WTC11 (cell line): ENCODE data around the gene DDX5. TPM values are rescaled to one million over a fixed set of nuclear protein-coding genes. Genes with fewer than 3 reads are reported as not detected.

Experiments used
- ATF1 ChIP-seq: sonication (generic); formaldehyde crosslinking; IDR thresholded peaks from 2 replicates; pipeline ENCODE4 v1.8.1; 2023; ENCODE audit warnings: mild to moderate bottlenecking, moderate library complexity, missing genetic modification reagents
- CREB1 ChIP-seq: sonication (generic); formaldehyde crosslinking; IDR thresholded peaks from 2 replicates; pipeline ENCODE4 v1.8.0; 2023; ENCODE audit warnings: mild to moderate bottlenecking, missing genetic modification reagents
- EMX1 ChIP-seq: fragments of 250-450 bp; sonication (Bioruptor Pico); IDR thresholded peaks from 2 replicates; pipeline ENCODE4 v1.8.0; 2021; ENCODE audit warnings: mild to moderate bottlenecking
- GRHL2 ChIP-seq: fragments of 250-450 bp; sonication (Bioruptor Pico); IDR thresholded peaks from 2 replicates; pipeline ENCODE4 v1.8.0; 2022; ENCODE audit warnings: mild to moderate bottlenecking, moderate library complexity; ENCODE audit not compliant: insufficient replicate concordance, severe bottlenecking
- IRF2 ChIP-seq: sonication (generic); formaldehyde crosslinking; IDR thresholded peaks from 2 replicates; pipeline ENCODE4 v1.8.0; 2022; ENCODE audit warnings: low read depth, missing genetic modification reagents, borderline replicate concordance
- JUN ChIP-seq: sonication (generic); formaldehyde crosslinking; IDR thresholded peaks from 2 replicates; pipeline ENCODE4 v1.8.0; 2023; ENCODE audit warnings: mild to moderate bottlenecking, missing genetic modification reagents
- KAT7 ChIP-seq: sonication (generic); formaldehyde crosslinking; IDR thresholded peaks from 2 replicates; pipeline ENCODE4 v1.8.1; 2023; ENCODE audit warnings: missing genetic modification reagents, mild to moderate bottlenecking, borderline replicate concordance
- MXD4 ChIP-seq: fragments of 250-450 bp; sonication (Bioruptor Pico); IDR thresholded peaks from 2 replicates; pipeline ENCODE4 v1.8.0; 2021; ENCODE audit warnings: mild to moderate bottlenecking, moderate library complexity, borderline replicate concordance
- NFATC4 ChIP-seq: fragments of 250-450 bp; sonication (Bioruptor Pico); IDR thresholded peaks from 2 replicates; pipeline ENCODE4 v1.9.0; 2021; ENCODE audit warnings: mild to moderate bottlenecking
- NFYB ChIP-seq: sonication (generic); formaldehyde crosslinking; conservative IDR thresholded peaks from 2 replicates; pipeline ENCODE4 v1.8.0; 2022; ENCODE audit warnings: low read depth, missing genetic modification reagents
- NR1H2 ChIP-seq: sonication (generic); formaldehyde crosslinking; IDR thresholded peaks from 2 replicates; pipeline ENCODE4 v1.9.0; 2021; ENCODE audit warnings: mild to moderate bottlenecking, moderate library complexity, missing genetic modification reagents
- OVOL2 ChIP-seq: fragments of 250-450 bp; sonication (Bioruptor Pico); IDR thresholded peaks from 2 replicates; pipeline ENCODE4 v1.9.0; 2021; ENCODE audit warnings: mild to moderate bottlenecking, borderline replicate concordance
- RELA ChIP-seq: sonication (generic); formaldehyde crosslinking; IDR thresholded peaks from 2 replicates; pipeline ENCODE4 v1.8.1; 2022; ENCODE audit warnings: missing genetic modification reagents, mild to moderate bottlenecking, borderline replicate concordance
- SMAD4 ChIP-seq: sonication (generic); formaldehyde crosslinking; IDR thresholded peaks from 2 replicates; pipeline ENCODE4 v1.8.0; 2022; ENCODE audit warnings: mild to moderate bottlenecking, missing genetic modification reagents
- TEAD1 ChIP-seq: sonication (generic); formaldehyde crosslinking; IDR thresholded peaks from 2 replicates; pipeline ENCODE4 v1.8.0; 2022; ENCODE audit warnings: mild to moderate bottlenecking, missing genetic modification reagents
- TEAD4 ChIP-seq: sonication (generic); formaldehyde crosslinking; IDR thresholded peaks from 2 replicates; pipeline ENCODE4 v1.8.0; 2022; ENCODE audit warnings: mild to moderate bottlenecking, missing genetic modification reagents
- ZNF232 ChIP-seq: sonication (generic); formaldehyde crosslinking; IDR thresholded peaks from 2 replicates; pipeline ENCODE4 v1.8.0; 2022; ENCODE audit warnings: mild to moderate bottlenecking, missing genetic modification reagents
- ZNF263 ChIP-seq: sonication (generic); formaldehyde crosslinking; IDR thresholded peaks from 2 replicates; pipeline ENCODE4 v1.8.1; 2022; ENCODE audit warnings: low read depth, mild to moderate bottlenecking, moderate library complexity, missing genetic modification reagents
- ZNF423 ChIP-seq: fragments of 250-450 bp; sonication (Bioruptor Pico); IDR thresholded peaks from 2 replicates; pipeline ENCODE4 v2.1.2; 2022; ENCODE audit warnings: mild to moderate bottlenecking, moderate library complexity
- total RNA-seq: library from RNA; stranded (reverse); gene quantifications from 3 replicates; pipeline ENCODE4 v1.2.3, GENCODE V29; 2021
- TF ChIP-seq, protein P1 (sequence below): sonication (generic); formaldehyde crosslinking; IDR thresholded peaks from 2 replicates; pipeline ENCODE4 v1.8.0; 2022; ENCODE audit warnings: missing genetic modification reagents
- TF ChIP-seq, protein P2 (sequence below): sonication (generic); formaldehyde crosslinking; conservative IDR thresholded peaks from 2 replicates; pipeline ENCODE4 v1.8.1; 2022; ENCODE audit warnings: mild to moderate bottlenecking, missing genetic modification reagents
- TF ChIP-seq, protein P3 (sequence below): sonication (generic); formaldehyde crosslinking; IDR thresholded peaks from 2 replicates; pipeline ENCODE4 v1.8.1; 2023; ENCODE audit warnings: mild to moderate bottlenecking, moderate library complexity, missing genetic modification reagents
- TF ChIP-seq, protein P4 (sequence below): sonication (generic); formaldehyde crosslinking; IDR thresholded peaks from 2 replicates; pipeline ENCODE4 v1.8.0; 2022; ENCODE audit warnings: mild to moderate bottlenecking, missing genetic modification reagents
- TF ChIP-seq, protein P5 (sequence below): sonication (generic); formaldehyde crosslinking; IDR thresholded peaks from 2 replicates; pipeline ENCODE4 v1.8.0; 2023; ENCODE audit warnings: missing genetic modification reagents
- TF ChIP-seq, protein P6 (sequence below): fragments of 250-450 bp; sonication (Bioruptor Pico); IDR thresholded peaks from 2 replicates; pipeline ENCODE4 v1.9.0; 2021; ENCODE audit warnings: mild to moderate bottlenecking, borderline replicate concordance
- TF ChIP-seq, protein P7 (sequence below): fragments of 250-450 bp; sonication (Bioruptor Pico); IDR thresholded peaks from 2 replicates; pipeline ENCODE4 v1.9.0; 2021; ENCODE audit warnings: moderate library complexity, mild to moderate bottlenecking, inconsistent platforms, borderline replicate concordance

The DDX5 gene
- total RNA-seq, 1 experiment from 2014 or later: 612 TPM

DNA sequence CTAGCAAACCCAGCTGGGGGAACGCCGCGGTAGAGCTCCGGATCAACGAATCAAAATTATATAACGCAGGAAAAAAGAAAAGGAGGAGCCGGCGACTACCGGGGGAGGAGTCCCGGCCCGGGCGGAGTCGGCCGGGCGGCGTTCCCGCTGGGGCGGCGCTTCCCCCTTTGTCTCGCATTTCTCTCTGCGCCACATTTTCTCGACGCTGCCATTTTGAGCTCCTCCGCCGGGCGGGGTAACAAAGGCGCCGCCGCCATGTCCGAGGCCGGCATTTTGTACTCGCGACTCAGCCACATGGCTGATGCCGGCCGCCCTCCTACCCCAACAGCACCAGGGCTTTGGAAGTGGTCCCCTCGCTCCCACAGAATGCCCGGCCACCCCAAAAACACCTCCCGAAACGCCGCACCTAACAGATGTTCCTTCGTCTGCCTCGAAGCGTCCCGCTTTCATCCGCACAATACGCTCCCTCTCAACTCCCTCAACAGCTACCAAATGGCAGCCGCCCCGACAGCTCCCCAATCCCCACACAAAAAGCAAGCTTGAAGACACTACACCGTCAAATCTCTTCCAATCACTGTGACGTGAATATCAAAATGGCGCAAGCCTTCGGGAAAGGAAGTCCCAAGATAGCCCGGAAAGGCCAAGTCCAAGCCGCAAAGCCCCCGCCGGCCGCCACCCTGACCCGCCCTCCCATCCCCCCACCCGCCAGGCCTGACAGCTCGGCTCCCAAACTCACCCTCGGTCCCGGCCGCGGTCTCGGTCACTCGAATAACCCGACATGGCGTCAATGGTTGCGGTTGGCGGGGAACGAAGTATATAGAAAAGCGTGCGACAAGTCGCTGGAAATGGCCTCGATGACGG lies 519 bp downstream of the DDX5 start (continued):
- TF ChIP-seq, protein P1, sequence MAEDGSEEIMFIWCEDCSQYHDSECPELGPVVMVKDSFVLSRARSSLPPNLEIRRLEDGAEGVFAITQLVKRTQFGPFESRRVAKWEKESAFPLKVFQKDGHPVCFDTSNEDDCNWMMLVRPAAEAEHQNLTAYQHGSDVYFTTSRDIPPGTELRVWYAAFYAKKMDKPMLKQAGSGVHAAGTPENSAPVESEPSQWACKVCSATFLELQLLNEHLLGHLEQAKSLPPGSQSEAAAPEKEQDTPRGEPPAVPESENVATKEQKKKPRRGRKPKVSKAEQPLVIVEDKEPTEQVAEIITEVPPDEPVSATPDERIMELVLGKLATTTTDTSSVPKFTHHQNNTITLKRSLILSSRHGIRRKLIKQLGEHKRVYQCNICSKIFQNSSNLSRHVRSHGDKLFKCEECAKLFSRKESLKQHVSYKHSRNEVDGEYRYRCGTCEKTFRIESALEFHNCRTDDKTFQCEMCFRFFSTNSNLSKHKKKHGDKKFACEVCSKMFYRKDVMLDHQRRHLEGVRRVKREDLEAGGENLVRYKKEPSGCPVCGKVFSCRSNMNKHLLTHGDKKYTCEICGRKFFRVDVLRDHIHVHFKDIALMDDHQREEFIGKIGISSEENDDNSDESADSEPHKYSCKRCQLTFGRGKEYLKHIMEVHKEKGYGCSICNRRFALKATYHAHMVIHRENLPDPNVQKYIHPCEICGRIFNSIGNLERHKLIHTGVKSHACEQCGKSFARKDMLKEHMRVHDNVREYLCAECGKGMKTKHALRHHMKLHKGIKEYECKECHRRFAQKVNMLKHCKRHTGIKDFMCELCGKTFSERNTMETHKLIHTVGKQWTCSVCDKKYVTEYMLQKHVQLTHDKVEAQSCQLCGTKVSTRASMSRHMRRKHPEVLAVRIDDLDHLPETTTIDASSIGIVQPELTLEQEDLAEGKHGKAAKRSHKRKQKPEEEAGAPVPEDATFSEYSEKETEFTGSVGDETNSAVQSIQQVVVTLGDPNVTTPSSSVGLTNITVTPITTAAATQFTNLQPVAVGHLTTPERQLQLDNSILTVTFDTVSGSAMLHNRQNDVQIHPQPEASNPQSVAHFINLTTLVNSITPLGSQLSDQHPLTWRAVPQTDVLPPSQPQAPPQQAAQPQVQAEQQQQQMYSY: no peak
- TF ChIP-seq KAT7 (CRISPR knock-in tag) (no peak), TEAD4 (CRISPR knock-in tag) (no peak), IRF2 (CRISPR knock-in tag) (no peak), EMX1 (no peak), MXD4 (CRISPR knock-in tag) (no peak), CREB1 (CRISPR knock-in tag) (no peak), NFYB (CRISPR knock-in tag) (no peak), TEAD1 (no peak), ZNF232 (CRISPR knock-in tag) (no peak), ZNF423 (CRISPR knock-in tag) (no peak), RELA (CRISPR knock-in tag) (no peak), OVOL2 (no peak), SMAD4 (CRISPR knock-in tag) (no peak), ATF1 (CRISPR knock-in tag) (no peak), JUN (no peak; the same call in 1 of the 2 replicates), GRHL2 (CRISPR knock-in tag) (no peak), NR1H2 (CRISPR knock-in tag) (no peak), NFATC4 (CRISPR knock-in tag) (peak; percentile 88), ZNF263 (CRISPR knock-in tag) (no peak)
- TF ChIP-seq, protein P2, sequence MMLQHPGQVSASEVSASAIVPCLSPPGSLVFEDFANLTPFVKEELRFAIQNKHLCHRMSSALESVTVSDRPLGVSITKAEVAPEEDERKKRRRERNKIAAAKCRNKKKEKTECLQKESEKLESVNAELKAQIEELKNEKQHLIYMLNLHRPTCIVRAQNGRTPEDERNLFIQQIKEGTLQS (CRISPR knock-in tag): no peak
- TF ChIP-seq, protein P3, sequence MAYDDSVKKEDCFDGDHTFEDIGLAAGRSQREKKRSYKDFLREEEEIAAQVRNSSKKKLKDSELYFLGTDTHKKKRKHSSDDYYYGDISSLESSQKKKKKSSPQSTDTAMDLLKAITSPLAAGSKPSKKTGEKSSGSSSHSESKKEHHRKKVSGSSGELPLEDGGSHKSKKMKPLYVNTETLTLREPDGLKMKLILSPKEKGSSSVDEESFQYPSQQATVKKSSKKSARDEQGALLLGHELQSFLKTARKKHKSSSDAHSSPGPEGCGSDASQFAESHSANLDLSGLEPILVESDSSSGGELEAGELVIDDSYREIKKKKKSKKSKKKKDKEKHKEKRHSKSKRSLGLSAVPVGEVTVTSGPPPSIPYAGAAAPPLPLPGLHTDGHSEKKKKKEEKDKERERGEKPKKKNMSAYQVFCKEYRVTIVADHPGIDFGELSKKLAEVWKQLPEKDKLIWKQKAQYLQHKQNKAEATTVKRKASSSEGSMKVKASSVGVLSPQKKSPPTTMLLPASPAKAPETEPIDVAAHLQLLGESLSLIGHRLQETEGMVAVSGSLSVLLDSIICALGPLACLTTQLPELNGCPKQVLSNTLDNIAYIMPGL (CRISPR knock-in tag): 0 out of 2 replicates have a peak, but pooled peaks have one; percentile 19
- TF ChIP-seq, protein P4, sequence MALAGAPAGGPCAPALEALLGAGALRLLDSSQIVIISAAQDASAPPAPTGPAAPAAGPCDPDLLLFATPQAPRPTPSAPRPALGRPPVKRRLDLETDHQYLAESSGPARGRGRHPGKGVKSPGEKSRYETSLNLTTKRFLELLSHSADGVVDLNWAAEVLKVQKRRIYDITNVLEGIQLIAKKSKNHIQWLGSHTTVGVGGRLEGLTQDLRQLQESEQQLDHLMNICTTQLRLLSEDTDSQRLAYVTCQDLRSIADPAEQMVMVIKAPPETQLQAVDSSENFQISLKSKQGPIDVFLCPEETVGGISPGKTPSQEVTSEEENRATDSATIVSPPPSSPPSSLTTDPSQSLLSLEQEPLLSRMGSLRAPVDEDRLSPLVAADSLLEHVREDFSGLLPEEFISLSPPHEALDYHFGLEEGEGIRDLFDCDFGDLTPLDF (CRISPR knock-in tag): no peak
- TF ChIP-seq, protein P5, sequence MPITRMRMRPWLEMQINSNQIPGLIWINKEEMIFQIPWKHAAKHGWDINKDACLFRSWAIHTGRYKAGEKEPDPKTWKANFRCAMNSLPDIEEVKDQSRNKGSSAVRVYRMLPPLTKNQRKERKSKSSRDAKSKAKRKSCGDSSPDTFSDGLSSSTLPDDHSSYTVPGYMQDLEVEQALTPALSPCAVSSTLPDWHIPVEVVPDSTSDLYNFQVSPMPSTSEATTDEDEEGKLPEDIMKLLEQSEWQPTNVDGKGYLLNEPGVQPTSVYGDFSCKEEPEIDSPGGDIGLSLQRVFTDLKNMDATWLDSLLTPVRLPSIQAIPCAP (CRISPR knock-in tag): no peak
- TF ChIP-seq, protein P6, sequence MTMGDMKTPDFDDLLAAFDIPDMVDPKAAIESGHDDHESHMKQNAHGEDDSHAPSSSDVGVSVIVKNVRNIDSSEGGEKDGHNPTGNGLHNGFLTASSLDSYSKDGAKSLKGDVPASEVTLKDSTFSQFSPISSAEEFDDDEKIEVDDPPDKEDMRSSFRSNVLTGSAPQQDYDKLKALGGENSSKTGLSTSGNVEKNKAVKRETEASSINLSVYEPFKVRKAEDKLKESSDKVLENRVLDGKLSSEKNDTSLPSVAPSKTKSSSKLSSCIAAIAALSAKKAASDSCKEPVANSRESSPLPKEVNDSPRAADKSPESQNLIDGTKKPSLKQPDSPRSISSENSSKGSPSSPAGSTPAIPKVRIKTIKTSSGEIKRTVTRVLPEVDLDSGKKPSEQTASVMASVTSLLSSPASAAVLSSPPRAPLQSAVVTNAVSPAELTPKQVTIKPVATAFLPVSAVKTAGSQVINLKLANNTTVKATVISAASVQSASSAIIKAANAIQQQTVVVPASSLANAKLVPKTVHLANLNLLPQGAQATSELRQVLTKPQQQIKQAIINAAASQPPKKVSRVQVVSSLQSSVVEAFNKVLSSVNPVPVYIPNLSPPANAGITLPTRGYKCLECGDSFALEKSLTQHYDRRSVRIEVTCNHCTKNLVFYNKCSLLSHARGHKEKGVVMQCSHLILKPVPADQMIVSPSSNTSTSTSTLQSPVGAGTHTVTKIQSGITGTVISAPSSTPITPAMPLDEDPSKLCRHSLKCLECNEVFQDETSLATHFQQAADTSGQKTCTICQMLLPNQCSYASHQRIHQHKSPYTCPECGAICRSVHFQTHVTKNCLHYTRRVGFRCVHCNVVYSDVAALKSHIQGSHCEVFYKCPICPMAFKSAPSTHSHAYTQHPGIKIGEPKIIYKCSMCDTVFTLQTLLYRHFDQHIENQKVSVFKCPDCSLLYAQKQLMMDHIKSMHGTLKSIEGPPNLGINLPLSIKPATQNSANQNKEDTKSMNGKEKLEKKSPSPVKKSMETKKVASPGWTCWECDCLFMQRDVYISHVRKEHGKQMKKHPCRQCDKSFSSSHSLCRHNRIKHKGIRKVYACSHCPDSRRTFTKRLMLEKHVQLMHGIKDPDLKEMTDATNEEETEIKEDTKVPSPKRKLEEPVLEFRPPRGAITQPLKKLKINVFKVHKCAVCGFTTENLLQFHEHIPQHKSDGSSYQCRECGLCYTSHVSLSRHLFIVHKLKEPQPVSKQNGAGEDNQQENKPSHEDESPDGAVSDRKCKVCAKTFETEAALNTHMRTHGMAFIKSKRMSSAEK (CRISPR knock-in tag): no peak
- TF ChIP-seq, protein P7, sequence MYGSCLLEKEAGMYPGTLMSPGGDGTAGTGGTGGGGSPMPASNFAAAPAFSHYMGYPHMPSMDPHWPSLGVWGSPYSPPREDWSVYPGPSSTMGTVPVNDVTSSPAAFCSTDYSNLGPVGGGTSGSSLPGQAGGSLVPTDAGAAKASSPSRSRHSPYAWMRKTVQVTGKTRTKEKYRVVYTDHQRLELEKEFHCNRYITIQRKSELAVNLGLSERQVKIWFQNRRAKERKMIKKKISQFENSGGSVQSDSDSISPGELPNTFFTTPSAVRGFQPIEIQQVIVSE (CRISPR knock-in tag): peak; percentile 77; the same call in 1 of the 2 replicates
